ENCODE results near the gene ZBTB7C.

GRCh38 chr18:48170651-48171050 is 238.5 kb downstream of the ZBTB7C start:
- TF ChIP-seq FOXA1 (IDR thresholded peaks at IDR 0.05) (no peak), CTBP1 (IDR thresholded peaks at IDR 0.05; ENCODE audit: borderline replicate concordance) (no peak), SUZ12 (IDR thresholded peaks at IDR 0.05) (no peak)
